A673 (cell line): ENCODE measurements around the gene KCND3.

Experiments
- EZH2 ChIP-seq: fragments of 200-600 bp; sonication (generic); IDR thresholded peaks from 2 replicates; pipeline ENCODE4 v1.6.1; 2017; ENCODE audit warnings: borderline replicate concordance, low read depth, mild to moderate bottlenecking, mixed read lengths, antibody characterized with exemption, low read length; ENCODE audit not compliant: poor library complexity, severe bottlenecking
- TF ChIP-seq, protein P1 (sequence below): fragments of 300-800, 200-600 bp; sonication (generic); conservative IDR thresholded peaks from 2 replicates; pipeline ENCODE4 v1.5.1; 2017; ENCODE audit warnings: low read depth, mild to moderate bottlenecking, antibody characterized with exemption, low read length, moderate library complexity, mixed read lengths

- TF ChIP-seq, protein P1, sequence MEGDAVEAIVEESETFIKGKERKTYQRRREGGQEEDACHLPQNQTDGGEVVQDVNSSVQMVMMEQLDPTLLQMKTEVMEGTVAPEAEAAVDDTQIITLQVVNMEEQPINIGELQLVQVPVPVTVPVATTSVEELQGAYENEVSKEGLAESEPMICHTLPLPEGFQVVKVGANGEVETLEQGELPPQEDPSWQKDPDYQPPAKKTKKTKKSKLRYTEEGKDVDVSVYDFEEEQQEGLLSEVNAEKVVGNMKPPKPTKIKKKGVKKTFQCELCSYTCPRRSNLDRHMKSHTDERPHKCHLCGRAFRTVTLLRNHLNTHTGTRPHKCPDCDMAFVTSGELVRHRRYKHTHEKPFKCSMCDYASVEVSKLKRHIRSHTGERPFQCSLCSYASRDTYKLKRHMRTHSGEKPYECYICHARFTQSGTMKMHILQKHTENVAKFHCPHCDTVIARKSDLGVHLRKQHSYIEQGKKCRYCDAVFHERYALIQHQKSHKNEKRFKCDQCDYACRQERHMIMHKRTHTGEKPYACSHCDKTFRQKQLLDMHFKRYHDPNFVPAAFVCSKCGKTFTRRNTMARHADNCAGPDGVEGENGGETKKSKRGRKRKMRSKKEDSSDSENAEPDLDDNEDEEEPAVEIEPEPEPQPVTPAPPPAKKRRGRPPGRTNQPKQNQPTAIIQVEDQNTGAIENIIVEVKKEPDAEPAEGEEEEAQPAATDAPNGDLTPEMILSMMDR = no peak
- no peak for TF ChIP-seq EZH2
Observed at GRCh38 chr1:111895469-111895868, 94.0 kb downstream of the KCND3 start.
